Measurements from ENCODE around the gene GFRA1.
"Not testable (repeated sequence)": the region's sequence is repeated elsewhere in the genome, so short reads cannot be mapped to it uniquely, and the experiment has no call there.

The GFRA1 gene

GRCh38 chr10:116195039-116195438 is 78.0 kb downstream of the GFRA1 start:
- DNase-seq: no peak

- DNase-seq: no peak
Measured at GRCh38 chr10:116194061-116194460, 78.9 kb downstream of the GFRA1 start.

GRCh38 chr10:116190883-116191282 is 82.1 kb downstream of the GFRA1 start:
- DNase-seq: no peak

GRCh38 chr10:116186273-116186672 is 86.7 kb downstream of the GFRA1 start:
- DNase-seq: no peak

GRCh38 chr10:116185199-116185867 is 87.7 kb downstream of the GFRA1 start:
- no peak for DNase-seq

- DNase-seq: no peak
Measured at GRCh38 chr10:116184512-116184794, 88.6 kb downstream of the GFRA1 start.

GRCh38 chr10:116183733-116184511 is 89.1 kb downstream of the GFRA1 start:
- no peak for DNase-seq

- no peak for DNase-seq
Measured at GRCh38 chr10:116182426-116182825, 90.6 kb downstream of the GFRA1 start.

GRCh38 chr10:116178086-116178605 is 94.9 kb downstream of the GFRA1 start:
- no peak for DNase-seq

GRCh38 chr10:116175231-116175630 is 97.8 kb downstream of the GFRA1 start:
- no peak for DNase-seq

- DNase-seq: no peak
Measured at GRCh38 chr10:116171505-116171904, 101.5 kb downstream of the GFRA1 start.

GRCh38 chr10:116170815-116171250 is 102.2 kb downstream of the GFRA1 start:
- no peak for DNase-seq

GRCh38 chr10:116169782-116170445 is 103.1 kb downstream of the GFRA1 start:
- no peak for DNase-seq

- no peak for DNase-seq
Measured at GRCh38 chr10:116168745-116169144, 104.3 kb downstream of the GFRA1 start.

- no peak for DNase-seq
Measured at GRCh38 chr10:116168329-116168728, 104.7 kb downstream of the GFRA1 start.

- DNase-seq: not testable (repeated sequence)
Measured at GRCh38 chr10:116165941-116166340, 107.1 kb downstream of the GFRA1 start.

GRCh38 chr10:116164291-116164690 is 108.7 kb downstream of the GFRA1 start:
- DNase-seq: no peak

- no peak for DNase-seq
Measured at GRCh38 chr10:116163333-116164131, 109.5 kb downstream of the GFRA1 start.

- DNase-seq: no peak
Measured at GRCh38 chr10:116162851-116163250, 110.2 kb downstream of the GFRA1 start.

- no peak for DNase-seq
Measured at GRCh38 chr10:116160271-116160670, 112.7 kb downstream of the GFRA1 start.

GRCh38 chr10:116159197-116159596 is 113.8 kb downstream of the GFRA1 start:
- no peak for DNase-seq

GRCh38 chr10:116158036-116158435 is 115.0 kb downstream of the GFRA1 start:
- DNase-seq: no peak

GRCh38 chr10:116157485-116157884 is 115.5 kb downstream of the GFRA1 start:
- no peak for DNase-seq

Data from activated CD8-positive, alpha-beta memory T cell treated with anti-CD3 and anti-CD28 coated beads for 24 hours (primary cell).